IPS-18c (cell line): Measurements from ENCODE around the gene HDAC5.

Source experiments
- H3K4me3 ChIP-seq: 2 replicates; pipeline ENCODE4 v1.7.0; 2013; ENCODE audit warnings: low read depth, mild to moderate bottlenecking, low read length, moderate library complexity; ENCODE audit not compliant: insufficient read depth
- H3K9me3 ChIP-seq: one replicate; pipeline ENCODE4 v1.6.1; 2013; ENCODE audit warnings: mild to moderate bottlenecking, low read length, moderate library complexity; ENCODE audit not compliant: control insufficient read depth, insufficient read depth

The HDAC5 gene

GRCh38 chr17:44097110-44097958 lies 26.1 kb downstream of the HDAC5 start:
- no peak overlapping the region for H3K4me3 ChIP-seq

GRCh38 chr17:44095647-44096496 lies 27.6 kb downstream of the HDAC5 start:
- H3K4me3 ChIP-seq = peak overlapping the region; percentile 48
- no peaks in the 10 kb centered on the region for H3K9me3 ChIP-seq

More at GRCh38 chr17:44097110-44097958, 26.1 kb downstream of the HDAC5 start:
- H3K9me3 ChIP-seq = no peaks in the 10 kb centered on the region

GRCh38 chr17:44095388-44095646 lies 28.1 kb downstream of the HDAC5 start:
- H3K4me3 ChIP-seq = no peak overlapping the region

GRCh38 chr17:44094701-44095387 lies 28.6 kb downstream of the HDAC5 start:
- Histone ChIP-seq H3K4me3 (no peak overlapping the region), H3K9me3 (no peaks in the 10 kb centered on the region)

More at GRCh38 chr17:44095388-44095646, 28.1 kb downstream of the HDAC5 start:
- no peaks in the 10 kb centered on the region for H3K9me3 ChIP-seq

- H3K9me3 ChIP-seq = no peaks in the 10 kb centered on the region
- H3K4me3 ChIP-seq = no peak overlapping the region; the same call in 1 of the 2 replicates
Measured at GRCh38 chr17:44093231-44093900, 30.1 kb downstream of the HDAC5 start.

- Histone ChIP-seq H3K9me3 (no peaks in the 10 kb centered on the region), H3K4me3 (no peak overlapping the region)
Measured at GRCh38 chr17:44092051-44092450, 31.4 kb downstream of the HDAC5 start.

- Histone ChIP-seq H3K4me3 (no peak overlapping the region), H3K9me3 (no peaks in the 10 kb centered on the region)
Measured at GRCh38 chr17:44091200-44091997, 32.0 kb downstream of the HDAC5 start.

- no peak overlapping the region for H3K4me3 ChIP-seq
- H3K9me3 ChIP-seq = no peaks in the 10 kb centered on the region
Measured at GRCh38 chr17:44088254-44088653, 35.2 kb downstream of the HDAC5 start.

GRCh38 chr17:44087319-44087718 lies 36.1 kb downstream of the HDAC5 start:
- Histone ChIP-seq H3K9me3 (no peaks in the 10 kb centered on the region), H3K4me3 (no peak overlapping the region; the same call in 1 of the 2 replicates)

- Histone ChIP-seq H3K4me3 (no peak overlapping the region; the same call in 1 of the 2 replicates), H3K9me3 (no peaks in the 10 kb centered on the region)
Measured at GRCh38 chr17:44086364-44087311, 36.8 kb downstream of the HDAC5 start.

GRCh38 chr17:44085908-44086307 lies 37.5 kb downstream of the HDAC5 start:
- Histone ChIP-seq H3K9me3 (no peaks in the 10 kb centered on the region), H3K4me3 (no peak overlapping the region)

GRCh38 chr17:44084921-44085320 lies 38.5 kb downstream of the HDAC5 start:
- Histone ChIP-seq H3K9me3 (no peaks in the 10 kb centered on the region), H3K4me3 (no peak overlapping the region)

GRCh38 chr17:44084131-44084538 lies 39.3 kb downstream of the HDAC5 start:
- no peaks in the 10 kb centered on the region for H3K9me3 ChIP-seq

GRCh38 chr17:44083250-44083849 lies 40.1 kb downstream of the HDAC5 start:
- Histone ChIP-seq H3K9me3 (no peaks in the 10 kb centered on the region), H3K4me3 (no peak overlapping the region)

More at GRCh38 chr17:44084131-44084538, 39.3 kb downstream of the HDAC5 start:
- no peak overlapping the region for H3K4me3 ChIP-seq

GRCh38 chr17:44082256-44082927 lies 41.0 kb downstream of the HDAC5 start:
- no peaks in the 10 kb centered on the region for H3K9me3 ChIP-seq

More at GRCh38 chr17:44082256-44082927, 41.0 kb downstream of the HDAC5 start:
- H3K4me3 ChIP-seq = no peak overlapping the region; the same call in 1 of the 2 replicates
